ENCODE data around the gene CAMKMT. TPM values are rescaled to one million over a fixed set of nuclear protein-coding genes. Genes with fewer than 3 reads are reported as not detected.
A peak's percentile ranks its signal among the peaks of the same experiment; 100 is the strongest.

Gene CAMKMT
- total RNA-seq, 1 donor from 2014 or later: 9.0 TPM

- no peak for FAIRE-seq
Measured at GRCh38 chr2:44745922-44746766, 384.4 kb downstream of the CAMKMT start.

GRCh38 chr2:44746856-44747615, 385.3 kb downstream of the CAMKMT start:
- Histone ChIP-seq H3K36me3 (ENCODE audit: control insufficient read depth, insufficient read depth, low read length) (no peaks in the 10 kb centered on the region), H3K4me3 (ENCODE audit: low read depth, low read length) (no peak overlapping the region), H3K27me3 (ENCODE audit: control insufficient read depth, insufficient read depth, low read length) (no peaks in the 10 kb centered on the region)
- TF ChIP-seq CTCF (IDR thresholded peaks at IDR 0.05; ENCODE audit: insufficient read depth, low read length, severe bottlenecking): no peak
- DNase-seq (ENCODE audit: low read depth) (peak; percentile 82), FAIRE-seq (no peak)

More at GRCh38 chr2:44745922-44746766, 384.4 kb downstream of the CAMKMT start:
- no peaks in the 10 kb centered on the region for H3K36me3 ChIP-seq (ENCODE audit: control insufficient read depth, insufficient read depth, low read length)
- H3K4me3 ChIP-seq (ENCODE audit: low read depth, low read length): no peak overlapping the region
- no peak for DNase-seq (ENCODE audit: low read depth)
- no peaks in the 10 kb centered on the region for H3K27me3 ChIP-seq (ENCODE audit: control insufficient read depth, insufficient read depth, low read length)
- no peak for TF ChIP-seq CTCF (IDR thresholded peaks at IDR 0.05; ENCODE audit: insufficient read depth, low read length, severe bottlenecking)

- H3K27me3 ChIP-seq (ENCODE audit: control insufficient read depth, insufficient read depth, low read length): no peaks in the 10 kb centered on the region
- TF ChIP-seq CTCF (IDR thresholded peaks at IDR 0.05; ENCODE audit: insufficient read depth, low read length, severe bottlenecking): no peak
- no peaks in the 10 kb centered on the region for H3K36me3 ChIP-seq (ENCODE audit: control insufficient read depth, insufficient read depth, low read length)
- no peak overlapping the region for H3K4me3 ChIP-seq (ENCODE audit: low read depth, low read length)
- FAIRE-seq (no peak), DNase-seq (ENCODE audit: low read depth) (no peak)
Measured at GRCh38 chr2:44747794-44748193, 386.0 kb downstream of the CAMKMT start.

GRCh38 chr2:44751754-44752479, 390.2 kb downstream of the CAMKMT start:
- no peaks in the 10 kb centered on the region for H3K36me3 ChIP-seq (ENCODE audit: control insufficient read depth, insufficient read depth, low read length)
- no peaks in the 10 kb centered on the region for H3K27me3 ChIP-seq (ENCODE audit: control insufficient read depth, insufficient read depth, low read length)
- FAIRE-seq (no peak), DNase-seq (ENCODE audit: low read depth) (no peak)
- no peak overlapping the region for H3K4me3 ChIP-seq (ENCODE audit: low read depth, low read length)
- no peak for TF ChIP-seq CTCF (IDR thresholded peaks at IDR 0.05; ENCODE audit: insufficient read depth, low read length, severe bottlenecking)

- no peaks in the 10 kb centered on the region for H3K36me3 ChIP-seq (ENCODE audit: control insufficient read depth, insufficient read depth, low read length)
- no peak for DNase-seq (ENCODE audit: low read depth)
- TF ChIP-seq CTCF (IDR thresholded peaks at IDR 0.05; ENCODE audit: insufficient read depth, low read length, severe bottlenecking): no peak
- no peak overlapping the region for H3K4me3 ChIP-seq (ENCODE audit: low read depth, low read length)
- no peak for FAIRE-seq
- no peaks in the 10 kb centered on the region for H3K27me3 ChIP-seq (ENCODE audit: control insufficient read depth, insufficient read depth, low read length)
Measured at GRCh38 chr2:44752761-44753160, 391.0 kb downstream of the CAMKMT start.
